Natural killer cell treated with Interleukin-12 subunit alpha and Interleukin-12 subunit beta and Interleukin-15 and Interleukin-18, amount 100 ng/mL, for 72 hours (primary cell): ENCODE results near the gene GALNTL6. TPM values are rescaled to one million over a fixed set of nuclear protein-coding genes. Genes with fewer than 3 reads are reported as not detected.
"Not testable (repeated sequence)": the region's sequence is repeated elsewhere in the genome, so short reads cannot be mapped to it uniquely, and the experiment has no call there.

ENCODE experiments used
- ATAC-seq, 2 donors: fragments of 150-1000 bp; cut with Tn5 transposase in 1 of 2; sonication (Bioruptor Pico), chemical (Tn5 transposase) in 1 of 2; 2 replicates each; pipeline ENCODE4 v1.10.0; 2021
- DNase-seq: peaks from one replicate; pipeline ENCODE4 v3.0.0; 2022; ENCODE audit warnings: low spot score
- H3K27ac Mint-ChIP-seq, 2 donors: 1 replicate in 1 of 2; 2 replicates in 1 of 2; pipeline ENCODE4 v1.8.0; 2022; ENCODE audit warnings: mixed read lengths in 2 of 2, mild to moderate bottlenecking in 1 of 2, moderate library complexity in 1 of 2
- H3K27me3 Mint-ChIP-seq, 2 donors: 1 replicate in 1 of 2; 2 replicates in 1 of 2; pipeline ENCODE4 v1.8.0; 2022; ENCODE audit warnings: mixed read lengths in 2 of 2
- H3K36me3 Mint-ChIP-seq: one replicate; pipeline ENCODE4 v1.8.0; 2022; ENCODE audit warnings: mixed read lengths
- H3K4me1 Mint-ChIP-seq, 2 donors: 1 replicate in 1 of 2; 2 replicates in 1 of 2; pipeline ENCODE4 v1.8.0; 2022; ENCODE audit warnings: low read depth in 2 of 2, mixed read lengths in 2 of 2, mild to moderate bottlenecking in 1 of 2
- H3K4me3 Mint-ChIP-seq: one replicate; pipeline ENCODE4 v1.8.0; 2022; ENCODE audit warnings: mixed read lengths
- H3K9me3 Mint-ChIP-seq: 2 replicates; pipeline ENCODE4 v1.8.0; 2022; ENCODE audit warnings: mixed read lengths
- total RNA-seq, 2 donors: library from RNA; stranded (reverse); gene quantifications; one replicate each; pipeline ENCODE4 v1.2.3, GENCODE V29; 2022

GALNTL6 gene
- total RNA-seq, 2 donors from 2014 or later, result not detected

GRCh38 chr4:172379834-172380233 is 566.6 kb downstream of the GALNTL6 start:
- H3K9me3 Mint-ChIP-seq, result peaks cover 10% of the 10 kb centered on the region
- no peaks in the 10 kb centered on the region for H3K4me1 Mint-ChIP-seq
- no peak overlapping the region for H3K4me3 Mint-ChIP-seq
- H3K27me3 Mint-ChIP-seq, result no peaks in the 10 kb centered on the region
- no peak for ATAC-seq
- H3K27ac Mint-ChIP-seq, result no peak overlapping the region
- no peak for DNase-seq
- H3K36me3 Mint-ChIP-seq, result no peaks in the 10 kb centered on the region

DNA sequence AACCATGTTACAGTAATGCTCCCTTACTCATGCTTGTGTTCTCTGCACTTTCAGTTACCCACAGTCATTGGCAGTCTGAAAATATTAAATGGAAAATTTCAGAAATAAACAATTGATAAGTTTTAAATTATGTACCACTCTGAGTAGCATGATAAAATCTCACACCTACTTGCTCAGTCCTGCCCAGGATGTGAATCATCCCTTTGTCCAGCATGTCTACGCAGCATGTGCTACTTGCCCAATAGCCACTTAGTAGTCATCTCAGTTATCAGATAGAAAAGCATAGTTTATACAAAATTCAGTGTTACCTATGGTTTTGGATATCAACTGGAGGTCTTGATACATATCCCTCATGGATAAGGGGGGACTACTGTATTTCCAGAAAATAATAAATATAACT is 577.1 kb downstream of the GALNTL6 start:
- Mint-ChIP-seq H3K4me1 (no peaks in the 10 kb centered on the region), H3K27me3 (no peaks in the 10 kb centered on the region), H3K4me3 (no peak overlapping the region), H3K27ac (no peak overlapping the region), H3K9me3 (peaks cover 11% of the 10 kb centered on the region), H3K36me3 (peaks cover 7% of the 10 kb centered on the region)
- ATAC-seq, result no peak
- no peak for DNase-seq

- Mint-ChIP-seq H3K4me1 (no peaks in the 10 kb centered on the region), H3K9me3 (peaks cover 5% of the 10 kb centered on the region), H3K36me3 (peaks cover 3% of the 10 kb centered on the region), H3K27ac (no peak overlapping the region), H3K4me3 (no peak overlapping the region), H3K27me3 (no peaks in the 10 kb centered on the region)
- no peak for ATAC-seq
- no peak for DNase-seq
Observed at GRCh38 chr4:172392741-172393140, 579.5 kb downstream of the GALNTL6 start.

DNA sequence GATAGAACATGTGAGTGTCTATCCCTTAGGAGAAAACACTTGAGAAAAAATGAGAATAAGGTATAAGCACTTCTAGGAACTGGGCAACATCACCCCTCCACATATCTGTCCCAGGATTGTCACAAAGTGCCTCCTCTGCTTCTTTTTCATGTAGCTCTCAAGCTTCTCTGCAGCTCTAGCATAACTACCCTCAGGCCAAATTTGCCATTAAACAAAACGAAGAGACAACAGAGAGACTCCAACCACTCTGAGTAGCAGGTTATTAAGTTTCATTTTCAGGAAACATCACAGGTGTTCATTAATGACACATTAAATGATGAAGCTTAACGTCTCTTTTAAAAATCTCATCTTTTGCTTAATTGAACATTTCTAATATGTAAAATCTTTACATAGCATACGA is 580.0 kb downstream of the GALNTL6 start:
- Mint-ChIP-seq H3K27me3 (no peaks in the 10 kb centered on the region), H3K27ac (no peak overlapping the region), H3K36me3 (no peaks in the 10 kb centered on the region), H3K9me3 (peaks cover 3% of the 10 kb centered on the region), H3K4me1 (no peaks in the 10 kb centered on the region), H3K4me3 (no peak overlapping the region)
- DNase-seq (no peak), ATAC-seq (no peak)

GRCh38 chr4:172404676-172405075 is 591.5 kb downstream of the GALNTL6 start:
- H3K27ac Mint-ChIP-seq, result no peak overlapping the region
- H3K36me3 Mint-ChIP-seq, result no peaks in the 10 kb centered on the region
- no peak overlapping the region for H3K4me3 Mint-ChIP-seq
- DNase-seq (no peak), ATAC-seq (no peak)
- no peaks in the 10 kb centered on the region for H3K27me3 Mint-ChIP-seq
- no peaks in the 10 kb centered on the region for H3K4me1 Mint-ChIP-seq
- peaks cover 4% of the 10 kb centered on the region for H3K9me3 Mint-ChIP-seq

DNA sequence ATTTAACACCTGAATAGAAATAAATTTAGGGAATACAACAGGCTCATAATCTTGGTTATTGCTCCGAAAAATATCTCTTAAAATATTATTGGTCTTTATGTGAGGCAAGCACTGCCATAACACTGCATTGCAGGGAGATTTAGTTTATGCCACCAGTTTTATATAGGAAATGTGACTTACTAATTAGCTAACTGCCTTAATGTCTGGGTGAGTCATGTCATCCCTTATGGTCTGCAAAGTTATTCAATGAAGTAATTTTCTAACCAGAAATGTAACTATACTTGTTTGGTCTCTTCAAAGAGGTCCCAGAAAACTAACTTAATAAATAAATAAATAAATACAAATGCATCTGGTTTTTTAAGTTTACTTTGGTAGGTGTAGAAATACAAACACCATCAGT is 597.2 kb downstream of the GALNTL6 start:
- no peak overlapping the region for H3K4me3 Mint-ChIP-seq
- no peaks in the 10 kb centered on the region for H3K36me3 Mint-ChIP-seq
- H3K27ac Mint-ChIP-seq, result no peak overlapping the region
- no peaks in the 10 kb centered on the region for H3K9me3 Mint-ChIP-seq
- H3K4me1 Mint-ChIP-seq, result no peaks in the 10 kb centered on the region
- ATAC-seq, result no peak
- DNase-seq, result no peak
- H3K27me3 Mint-ChIP-seq, result no peaks in the 10 kb centered on the region

DNA sequence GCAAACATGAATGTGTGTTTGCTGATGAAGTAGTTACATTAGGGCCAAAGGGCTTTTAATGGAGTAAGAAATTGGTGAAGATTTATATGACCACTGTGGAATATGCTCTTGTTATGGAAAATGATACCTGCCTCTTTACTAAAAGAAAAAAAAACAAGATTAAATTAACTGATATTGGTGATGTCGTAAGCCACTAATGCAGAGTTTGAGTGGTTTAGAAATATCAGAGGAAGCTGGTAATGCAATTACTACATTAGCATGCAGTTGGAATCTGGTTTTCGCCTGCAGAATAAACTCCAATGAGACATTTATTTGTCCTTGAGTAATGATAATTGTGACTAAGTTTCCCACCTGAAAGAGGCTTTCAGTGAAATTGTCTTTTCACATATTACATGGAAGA is 597.9 kb downstream of the GALNTL6 start:
- H3K27ac Mint-ChIP-seq, result no peak overlapping the region
- DNase-seq, result no peak
- H3K9me3 Mint-ChIP-seq, result no peaks in the 10 kb centered on the region
- H3K27me3 Mint-ChIP-seq, result no peaks in the 10 kb centered on the region
- ATAC-seq, result no peak
- H3K4me3 Mint-ChIP-seq, result no peak overlapping the region
- no peaks in the 10 kb centered on the region for H3K4me1 Mint-ChIP-seq
- no peaks in the 10 kb centered on the region for H3K36me3 Mint-ChIP-seq

DNA sequence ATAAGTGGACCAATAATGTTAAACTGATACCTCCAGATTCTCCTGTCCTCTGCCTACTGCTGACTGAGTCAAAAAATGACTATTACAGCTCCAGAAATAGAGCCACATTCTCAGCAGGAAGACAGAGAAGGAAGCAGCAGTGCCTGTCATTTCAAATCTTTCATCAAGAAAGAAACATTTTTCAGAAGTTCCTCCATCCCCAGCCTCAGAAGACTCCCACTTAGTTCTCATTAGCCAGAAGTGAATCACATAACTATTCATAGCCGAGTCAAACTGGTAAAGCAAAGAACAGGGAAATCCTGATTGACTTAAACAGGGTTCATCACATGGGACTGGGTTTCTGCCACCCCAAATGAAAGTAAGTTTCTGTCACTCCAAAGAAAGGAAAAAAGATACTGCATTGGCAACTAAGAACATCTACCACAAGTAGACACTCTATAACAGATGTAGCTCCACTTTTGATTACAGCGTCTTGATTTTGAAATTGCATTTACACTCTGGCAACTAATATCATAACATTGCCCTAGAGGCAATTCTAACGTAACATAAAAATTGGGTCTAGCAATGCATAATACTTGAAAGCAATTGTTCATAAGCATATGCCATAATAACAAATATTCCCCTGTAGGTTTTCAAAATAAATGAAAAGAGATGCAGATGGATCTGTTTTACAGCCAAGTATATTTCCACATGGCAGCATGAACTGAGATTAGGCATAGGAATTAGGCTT is 599.8 kb downstream of the GALNTL6 start:
- Mint-ChIP-seq H3K36me3 (no peaks in the 10 kb centered on the region), H3K9me3 (no peaks in the 10 kb centered on the region), H3K4me1 (no peaks in the 10 kb centered on the region), H3K27me3 (no peaks in the 10 kb centered on the region), H3K4me3 (no peak overlapping the region), H3K27ac (no peak overlapping the region)
- ATAC-seq, result no peak
- no peak for DNase-seq

- H3K4me3 Mint-ChIP-seq, H3K4me1 Mint-ChIP-seq, H3K36me3 Mint-ChIP-seq, H3K27ac Mint-ChIP-seq, H3K27me3 Mint-ChIP-seq, DNase-seq, H3K9me3 Mint-ChIP-seq, ATAC-seq: not testable (repeated sequence)
Observed at GRCh38 chr4:172428979-172429378, 615.8 kb downstream of the GALNTL6 start.

DNA sequence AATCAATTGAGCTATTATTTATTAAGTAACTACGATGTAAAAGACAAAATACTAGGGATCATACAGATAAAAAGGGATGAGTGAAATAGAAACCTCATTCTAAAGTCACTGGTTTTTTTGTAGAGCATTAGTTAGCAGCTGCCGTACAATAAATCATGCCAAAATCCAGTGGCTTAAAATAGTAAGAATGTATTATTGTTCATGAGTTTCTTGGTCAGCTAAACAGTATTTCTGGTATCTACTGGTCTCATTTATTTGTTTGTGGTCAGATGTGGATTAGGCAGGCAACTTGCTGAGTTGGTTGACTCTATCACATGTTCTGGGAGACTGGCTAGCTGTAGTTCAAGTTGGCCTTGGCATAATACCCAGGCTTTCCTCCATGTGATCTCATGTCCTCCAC is 667.3 kb downstream of the GALNTL6 start:
- ATAC-seq, result no peak
- Mint-ChIP-seq H3K4me1 (no peaks in the 10 kb centered on the region), H3K36me3 (peaks cover 6% of the 10 kb centered on the region), H3K9me3 (peaks cover 12% of the 10 kb centered on the region), H3K27me3 (no peaks in the 10 kb centered on the region), H3K27ac (no peak overlapping the region), H3K4me3 (no peak overlapping the region)
- no peak for DNase-seq

DNA sequence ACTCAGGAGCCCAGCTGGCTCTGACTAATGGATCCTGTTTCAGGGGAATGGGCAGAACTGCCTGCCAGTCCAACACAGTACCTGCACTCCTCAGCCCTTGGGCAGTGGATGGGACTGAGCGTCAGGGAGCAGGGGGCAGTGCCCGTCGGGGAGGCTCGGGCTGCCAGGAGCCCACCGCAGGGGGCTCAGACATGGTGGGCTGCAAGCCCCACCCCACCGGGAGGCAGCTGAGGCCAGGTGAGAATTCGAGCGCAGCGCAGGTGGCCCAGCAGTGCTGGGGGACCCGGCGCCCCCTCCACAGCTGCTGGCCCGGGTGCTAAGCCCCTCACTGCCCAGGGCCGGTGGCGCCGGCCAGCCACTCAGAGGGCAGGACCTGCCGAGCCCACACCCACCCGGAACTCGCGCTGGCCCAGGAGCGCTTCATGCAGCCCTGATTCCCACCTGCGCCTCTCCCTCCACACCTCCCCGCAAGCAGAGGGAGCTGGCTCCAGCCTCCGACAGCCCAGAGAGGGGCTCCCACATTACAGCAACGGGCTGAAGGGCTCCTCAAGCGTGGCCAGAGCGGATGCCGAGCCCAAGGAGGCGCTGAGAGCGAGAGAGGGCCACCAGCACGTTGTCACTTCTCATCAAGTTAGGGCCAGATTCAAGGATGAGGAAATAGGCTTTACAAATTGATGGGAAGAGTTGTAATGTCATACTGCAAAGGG is 668.8 kb downstream of the GALNTL6 start:
- no peak for DNase-seq
- no peak overlapping the region for H3K27ac Mint-ChIP-seq
- peaks cover 6% of the 10 kb centered on the region for H3K36me3 Mint-ChIP-seq
- no peaks in the 10 kb centered on the region for H3K27me3 Mint-ChIP-seq
- ATAC-seq, result no peak
- H3K4me3 Mint-ChIP-seq, result no peak overlapping the region
- H3K9me3 Mint-ChIP-seq, result peaks cover 12% of the 10 kb centered on the region
- H3K4me1 Mint-ChIP-seq, result no peaks in the 10 kb centered on the region

DNA sequence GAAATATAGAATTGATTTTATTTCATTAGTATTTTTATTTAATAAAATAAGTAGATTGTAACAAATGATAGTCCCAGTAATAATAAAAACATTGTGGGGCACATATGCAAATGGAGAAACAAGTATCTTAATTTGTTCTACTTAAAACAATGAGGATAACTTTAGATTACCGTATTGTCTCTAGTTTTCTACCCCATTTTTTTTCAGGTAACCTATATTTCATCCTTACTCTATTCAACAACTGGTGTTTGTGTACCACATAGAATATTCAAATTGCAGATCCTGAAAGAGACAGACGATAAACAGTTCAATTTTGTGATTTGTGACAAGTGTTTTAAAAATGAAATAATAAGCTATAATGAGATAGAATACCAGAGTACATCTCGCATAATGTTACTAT is 671.8 kb downstream of the GALNTL6 start:
- Mint-ChIP-seq H3K27ac (no peak overlapping the region), H3K4me3 (no peak overlapping the region), H3K9me3 (no peaks in the 10 kb centered on the region), H3K36me3 (no peaks in the 10 kb centered on the region), H3K4me1 (no peaks in the 10 kb centered on the region), H3K27me3 (no peaks in the 10 kb centered on the region)
- no peak for DNase-seq
- ATAC-seq, result no peak

DNA sequence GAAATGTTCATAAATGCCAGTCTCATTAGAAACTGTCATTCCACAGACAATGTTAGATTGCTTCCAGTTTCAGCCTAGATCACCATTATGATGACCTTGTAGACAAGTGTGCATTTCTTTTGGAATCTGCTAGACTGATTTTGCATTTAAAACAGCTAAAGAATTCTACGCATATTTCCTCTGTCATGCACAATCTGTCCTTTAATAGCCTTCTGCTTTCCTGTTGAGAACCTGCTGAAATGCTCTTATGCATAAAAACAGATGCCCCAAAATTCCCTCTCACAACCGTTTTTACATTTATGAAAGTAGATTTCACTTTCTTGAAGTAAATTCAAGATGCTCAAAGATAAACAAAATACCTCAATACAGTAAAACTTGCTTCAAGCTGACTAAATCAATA is 673.3 kb downstream of the GALNTL6 start:
- no peak for ATAC-seq
- Mint-ChIP-seq H3K4me1 (no peaks in the 10 kb centered on the region), H3K27ac (no peak overlapping the region), H3K36me3 (no peaks in the 10 kb centered on the region), H3K27me3 (no peaks in the 10 kb centered on the region), H3K9me3 (no peaks in the 10 kb centered on the region), H3K4me3 (no peak overlapping the region)
- DNase-seq, result no peak

DNA sequence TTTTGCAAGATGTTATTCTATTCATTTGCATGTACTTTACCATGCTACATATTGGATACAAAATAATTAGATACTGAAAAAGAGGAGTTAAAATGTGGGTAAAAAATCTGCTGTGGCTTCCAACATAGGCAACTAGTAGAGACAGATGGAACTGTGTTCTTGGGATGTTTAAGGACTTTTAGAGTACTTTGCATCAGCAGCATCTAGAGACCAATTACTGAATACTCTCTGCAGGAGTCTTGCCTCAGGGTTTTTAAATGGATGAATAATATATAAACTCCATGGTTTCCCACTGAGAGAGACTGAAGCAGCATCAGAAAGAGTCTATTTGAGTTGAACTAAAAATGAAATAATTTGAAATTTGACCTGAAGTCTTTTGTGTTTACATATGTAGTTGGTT is 676.7 kb downstream of the GALNTL6 start:
- Mint-ChIP-seq H3K4me1 (no peaks in the 10 kb centered on the region), H3K9me3 (peaks cover 2% of the 10 kb centered on the region), H3K27me3 (no peaks in the 10 kb centered on the region), H3K4me3 (no peak overlapping the region), H3K27ac (no peak overlapping the region), H3K36me3 (no peaks in the 10 kb centered on the region)
- no peak for DNase-seq
- no peak for ATAC-seq

DNA sequence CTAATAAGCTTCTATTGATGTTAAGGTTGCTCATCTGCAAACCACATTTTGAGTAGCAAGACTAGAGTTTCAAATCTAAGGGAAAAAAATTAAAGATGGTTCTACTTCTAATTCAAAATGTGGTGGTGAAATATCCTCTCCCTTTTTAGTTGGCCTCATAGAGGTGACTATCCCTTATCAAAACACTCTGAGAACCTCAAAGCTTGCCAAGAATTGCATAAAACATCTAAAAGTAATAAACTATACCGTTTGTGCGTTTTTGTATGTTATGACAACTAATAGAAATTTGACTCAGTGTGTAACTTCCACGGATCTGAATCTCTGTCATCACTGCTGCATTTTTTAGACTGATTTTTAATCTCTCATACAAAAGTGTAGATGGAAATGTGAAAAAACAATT is 682.6 kb downstream of the GALNTL6 start:
- no peaks in the 10 kb centered on the region for H3K4me1 Mint-ChIP-seq
- peaks cover 8% of the 10 kb centered on the region for H3K9me3 Mint-ChIP-seq
- H3K27me3 Mint-ChIP-seq, result no peaks in the 10 kb centered on the region
- ATAC-seq (no peak), DNase-seq (no peak)
- H3K4me3 Mint-ChIP-seq, result no peak overlapping the region
- H3K27ac Mint-ChIP-seq, result no peak overlapping the region
- H3K36me3 Mint-ChIP-seq, result no peaks in the 10 kb centered on the region
